Measurements from ENCODE around the gene IL10RB. TPM values are rescaled to one million over a fixed set of nuclear protein-coding genes. Genes with fewer than 3 reads are reported as not detected.

IL10RB gene
- total and polyA plus RNA-seq, 2 experiments from 2014 or later = 2.2 to 2.5 TPM

DNA sequence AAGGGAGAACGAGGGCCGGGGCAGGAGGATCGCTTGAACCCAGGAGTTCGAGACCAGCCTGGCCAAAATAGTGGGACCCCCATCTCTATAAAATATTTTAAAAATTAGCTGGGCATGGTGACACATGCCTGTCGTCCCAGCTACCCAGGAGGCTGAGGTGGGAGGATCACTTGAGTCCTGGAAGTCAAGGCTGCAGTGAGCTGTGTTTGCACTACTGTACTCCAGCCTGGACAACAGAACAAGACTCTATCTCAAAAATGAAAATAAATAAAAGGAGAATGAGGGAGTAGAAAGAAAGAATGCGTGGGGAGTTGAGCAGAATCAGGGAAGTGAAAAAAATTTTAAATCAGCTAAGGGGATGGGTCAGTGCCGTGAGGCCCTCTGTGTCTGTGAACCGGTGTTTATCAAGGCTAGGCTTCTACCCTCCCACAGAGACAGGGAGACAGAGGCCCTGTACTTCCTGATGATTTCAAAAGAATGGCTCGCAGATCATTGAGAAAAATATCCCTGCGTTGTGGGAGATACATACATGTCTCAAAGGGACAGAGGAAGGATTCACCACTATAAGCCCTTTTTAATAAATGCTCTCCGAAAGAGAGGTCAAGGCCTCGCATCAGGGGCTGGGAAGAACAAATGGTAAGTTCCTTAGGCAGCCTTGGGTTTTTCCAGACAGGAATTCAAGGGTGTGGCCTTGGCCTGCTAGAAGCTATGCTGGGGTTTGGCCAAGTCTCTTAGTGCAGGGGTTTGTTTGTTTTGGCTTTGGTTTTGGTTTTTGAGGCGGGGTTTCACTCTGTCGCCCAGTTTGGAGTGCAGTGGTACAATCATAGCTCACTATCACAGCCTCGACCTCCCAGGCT is 20.7 kb downstream of the IL10RB start:
- Histone ChIP-seq H3K36me3 (ENCODE audit: insufficient read depth) (no peaks in the 10 kb centered on the region), H3K4me1 (ENCODE audit: insufficient read depth) (no peaks in the 10 kb centered on the region), H3K4me2 (no peak overlapping the region), H3K79me2 (replicated peaks; ENCODE audit: insufficient read depth) (no peaks in the 10 kb centered on the region), H3F3A (replicated peaks; ENCODE audit: low read depth) (no peaks in the 10 kb centered on the region), H2AFZ (no peak overlapping the region), H3K27ac (ENCODE audit: low read depth) (no peak overlapping the region), H4K20me1 (replicated peaks; ENCODE audit: insufficient read depth) (no peaks in the 10 kb centered on the region), H3K27me3 (ENCODE audit: insufficient read depth) (no peaks in the 10 kb centered on the region), H3K9me2 (ENCODE audit: insufficient read depth) (no peaks in the 10 kb centered on the region), H3K4me3 (no peak overlapping the region)
- H3K4me3 Mint-ChIP-seq = no peak overlapping the region
- TF ChIP-seq CREB1 (CRISPR knock-in tag; IDR thresholded peaks at IDR 0.05; ENCODE audit: low read depth) = no peak
- TF ChIP-seq ZNF114 (CRISPR knock-in tag; IDR thresholded peaks at IDR 0.05) = no peak
- TF ChIP-seq NANOG (IDR thresholded peaks at IDR 0.05; ENCODE audit: borderline replicate concordance) = no peak
- TF ChIP-seq, protein P1, sequence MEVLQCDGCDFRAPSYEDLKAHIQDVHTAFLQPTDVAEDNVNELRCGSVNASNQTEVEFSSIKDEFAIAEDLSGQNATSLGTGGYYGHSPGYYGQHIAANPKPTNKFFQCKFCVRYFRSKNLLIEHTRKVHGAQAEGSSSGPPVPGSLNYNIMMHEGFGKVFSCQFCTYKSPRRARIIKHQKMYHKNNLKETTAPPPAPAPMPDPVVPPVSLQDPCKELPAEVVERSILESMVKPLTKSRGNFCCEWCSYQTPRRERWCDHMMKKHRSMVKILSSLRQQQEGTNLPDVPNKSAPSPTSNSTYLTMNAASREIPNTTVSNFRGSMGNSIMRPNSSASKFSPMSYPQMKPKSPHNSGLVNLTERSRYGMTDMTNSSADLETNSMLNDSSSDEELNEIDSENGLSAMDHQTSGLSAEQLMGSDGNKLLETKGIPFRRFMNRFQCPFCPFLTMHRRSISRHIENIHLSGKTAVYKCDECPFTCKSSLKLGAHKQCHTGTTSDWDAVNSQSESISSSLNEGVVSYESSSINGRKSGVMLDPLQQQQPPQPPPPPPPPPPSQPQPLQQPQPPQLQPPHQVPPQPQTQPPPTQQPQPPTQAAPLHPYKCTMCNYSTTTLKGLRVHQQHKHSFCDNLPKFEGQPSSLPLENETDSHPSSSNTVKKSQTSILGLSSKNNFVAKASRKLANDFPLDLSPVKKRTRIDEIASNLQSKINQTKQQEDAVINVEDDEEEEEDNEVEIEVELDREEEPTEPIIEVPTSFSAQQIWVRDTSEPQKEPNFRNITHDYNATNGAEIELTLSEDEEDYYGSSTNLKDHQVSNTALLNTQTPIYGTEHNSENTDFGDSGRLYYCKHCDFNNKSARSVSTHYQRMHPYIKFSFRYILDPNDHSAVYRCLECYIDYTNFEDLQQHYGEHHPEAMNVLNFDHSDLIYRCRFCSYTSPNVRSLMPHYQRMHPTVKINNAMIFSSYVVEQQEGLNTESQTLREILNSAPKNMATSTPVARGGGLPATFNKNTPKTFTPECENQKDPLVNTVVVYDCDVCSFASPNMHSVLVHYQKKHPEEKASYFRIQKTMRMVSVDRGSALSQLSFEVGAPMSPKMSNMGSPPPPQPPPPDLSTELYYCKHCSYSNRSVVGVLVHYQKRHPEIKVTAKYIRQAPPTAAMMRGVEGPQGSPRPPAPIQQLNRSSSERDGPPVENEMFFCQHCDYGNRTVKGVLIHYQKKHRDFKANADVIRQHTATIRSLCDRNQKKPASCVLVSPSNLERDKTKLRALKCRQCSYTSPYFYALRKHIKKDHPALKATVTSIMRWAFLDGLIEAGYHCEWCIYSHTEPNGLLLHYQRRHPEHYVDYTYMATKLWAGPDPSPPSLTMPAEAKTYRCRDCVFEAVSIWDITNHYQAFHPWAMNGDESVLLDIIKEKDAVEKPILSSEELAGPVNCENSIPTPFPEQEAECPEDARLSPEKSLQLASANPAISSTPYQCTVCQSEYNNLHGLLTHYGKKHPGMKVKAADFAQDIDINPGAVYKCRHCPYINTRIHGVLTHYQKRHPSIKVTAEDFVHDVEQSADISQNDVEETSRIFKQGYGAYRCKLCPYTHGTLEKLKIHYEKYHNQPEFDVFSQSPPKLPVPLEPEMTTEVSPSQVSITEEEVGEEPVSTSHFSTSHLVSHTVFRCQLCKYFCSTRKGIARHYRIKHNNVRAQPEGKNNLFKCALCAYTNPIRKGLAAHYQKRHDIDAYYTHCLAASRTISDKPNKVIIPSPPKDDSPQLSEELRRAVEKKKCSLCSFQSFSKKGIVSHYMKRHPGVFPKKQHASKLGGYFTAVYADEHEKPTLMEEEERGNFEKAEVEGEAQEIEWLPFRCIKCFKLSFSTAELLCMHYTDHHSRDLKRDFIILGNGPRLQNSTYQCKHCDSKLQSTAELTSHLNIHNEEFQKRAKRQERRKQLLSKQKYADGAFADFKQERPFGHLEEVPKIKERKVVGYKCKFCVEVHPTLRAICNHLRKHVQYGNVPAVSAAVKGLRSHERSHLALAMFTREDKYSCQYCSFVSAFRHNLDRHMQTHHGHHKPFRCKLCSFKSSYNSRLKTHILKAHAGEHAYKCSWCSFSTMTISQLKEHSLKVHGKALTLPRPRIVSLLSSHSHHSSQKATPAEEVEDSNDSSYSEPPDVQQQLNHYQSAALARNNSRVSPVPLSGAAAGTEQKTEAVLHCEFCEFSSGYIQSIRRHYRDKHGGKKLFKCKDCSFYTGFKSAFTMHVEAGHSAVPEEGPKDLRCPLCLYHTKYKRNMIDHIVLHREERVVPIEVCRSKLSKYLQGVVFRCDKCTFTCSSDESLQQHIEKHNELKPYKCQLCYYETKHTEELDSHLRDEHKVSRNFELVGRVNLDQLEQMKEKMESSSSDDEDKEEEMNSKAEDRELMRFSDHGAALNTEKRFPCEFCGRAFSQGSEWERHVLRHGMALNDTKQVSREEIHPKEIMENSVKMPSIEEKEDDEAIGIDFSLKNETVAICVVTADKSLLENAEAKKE (CRISPR knock-in tag; IDR thresholded peaks at IDR 0.05) = no peak
- no peak for TF ChIP-seq EZH2 (IDR thresholded peaks at IDR 0.05; ENCODE audit: low read depth, unreplicated experiment)
- TF ChIP-seq, protein P2, sequence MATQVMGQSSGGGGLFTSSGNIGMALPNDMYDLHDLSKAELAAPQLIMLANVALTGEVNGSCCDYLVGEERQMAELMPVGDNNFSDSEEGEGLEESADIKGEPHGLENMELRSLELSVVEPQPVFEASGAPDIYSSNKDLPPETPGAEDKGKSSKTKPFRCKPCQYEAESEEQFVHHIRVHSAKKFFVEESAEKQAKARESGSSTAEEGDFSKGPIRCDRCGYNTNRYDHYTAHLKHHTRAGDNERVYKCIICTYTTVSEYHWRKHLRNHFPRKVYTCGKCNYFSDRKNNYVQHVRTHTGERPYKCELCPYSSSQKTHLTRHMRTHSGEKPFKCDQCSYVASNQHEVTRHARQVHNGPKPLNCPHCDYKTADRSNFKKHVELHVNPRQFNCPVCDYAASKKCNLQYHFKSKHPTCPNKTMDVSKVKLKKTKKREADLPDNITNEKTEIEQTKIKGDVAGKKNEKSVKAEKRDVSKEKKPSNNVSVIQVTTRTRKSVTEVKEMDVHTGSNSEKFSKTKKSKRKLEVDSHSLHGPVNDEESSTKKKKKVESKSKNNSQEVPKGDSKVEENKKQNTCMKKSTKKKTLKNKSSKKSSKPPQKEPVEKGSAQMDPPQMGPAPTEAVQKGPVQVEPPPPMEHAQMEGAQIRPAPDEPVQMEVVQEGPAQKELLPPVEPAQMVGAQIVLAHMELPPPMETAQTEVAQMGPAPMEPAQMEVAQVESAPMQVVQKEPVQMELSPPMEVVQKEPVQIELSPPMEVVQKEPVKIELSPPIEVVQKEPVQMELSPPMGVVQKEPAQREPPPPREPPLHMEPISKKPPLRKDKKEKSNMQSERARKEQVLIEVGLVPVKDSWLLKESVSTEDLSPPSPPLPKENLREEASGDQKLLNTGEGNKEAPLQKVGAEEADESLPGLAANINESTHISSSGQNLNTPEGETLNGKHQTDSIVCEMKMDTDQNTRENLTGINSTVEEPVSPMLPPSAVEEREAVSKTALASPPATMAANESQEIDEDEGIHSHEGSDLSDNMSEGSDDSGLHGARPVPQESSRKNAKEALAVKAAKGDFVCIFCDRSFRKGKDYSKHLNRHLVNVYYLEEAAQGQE (IDR thresholded peaks at IDR 0.05; ENCODE audit: unreplicated experiment) = no peak
- no peak for TF ChIP-seq ZNF331 (CRISPR knock-in tag; IDR thresholded peaks at IDR 0.05; ENCODE audit: low read depth)
- TF ChIP-seq CTCF (conservative IDR thresholded peaks at IDR 0.05; ENCODE audit: low read depth in 2 of 2) = no peak
- no peak for TF ChIP-seq POLR2AphosphoS5 (IDR thresholded peaks at IDR 0.05; ENCODE audit: low read depth)
- TF ChIP-seq EZH2phosphoT487 (IDR thresholded peaks at IDR 0.05; ENCODE audit: unreplicated experiment) = no peak
- TF ChIP-seq JUNB (IDR thresholded peaks at IDR 0.05; ENCODE audit: unreplicated experiment) = no peak
- TF ChIP-seq STAT1 (IDR thresholded peaks at IDR 0.05; ENCODE audit: unreplicated experiment) = no peak
- TF ChIP-seq, protein P3, sequence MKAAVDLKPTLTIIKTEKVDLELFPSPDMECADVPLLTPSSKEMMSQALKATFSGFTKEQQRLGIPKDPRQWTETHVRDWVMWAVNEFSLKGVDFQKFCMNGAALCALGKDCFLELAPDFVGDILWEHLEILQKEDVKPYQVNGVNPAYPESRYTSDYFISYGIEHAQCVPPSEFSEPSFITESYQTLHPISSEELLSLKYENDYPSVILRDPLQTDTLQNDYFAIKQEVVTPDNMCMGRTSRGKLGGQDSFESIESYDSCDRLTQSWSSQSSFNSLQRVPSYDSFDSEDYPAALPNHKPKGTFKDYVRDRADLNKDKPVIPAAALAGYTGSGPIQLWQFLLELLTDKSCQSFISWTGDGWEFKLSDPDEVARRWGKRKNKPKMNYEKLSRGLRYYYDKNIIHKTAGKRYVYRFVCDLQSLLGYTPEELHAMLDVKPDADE (IDR thresholded peaks at IDR 0.05) = no peak
- H3K27ac Mint-ChIP-seq = no peak overlapping the region
- no peaks in the 10 kb centered on the region for H3K36me3 Mint-ChIP-seq (ENCODE audit: low read depth)
- DNase-seq (ENCODE audit: low spot score) (no peak), ATAC-seq (no peak)
- H3K4me1 Mint-ChIP-seq = no peaks in the 10 kb centered on the region
- H3K9me3 Mint-ChIP-seq = no peaks in the 10 kb centered on the region
- peaks cover 2% of the 10 kb centered on the region for H3K27me3 Mint-ChIP-seq (ENCODE audit: insufficient read depth, low read depth, poor library complexity)
